ENCODE data around the gene PIAS4. TPM values are rescaled to one million over a fixed set of nuclear protein-coding genes. Genes with fewer than 3 reads are reported as not detected.

Gene PIAS4
- total and polyA plus RNA-seq, 9 of the 15 experiments (the other 6 are each of a cell fraction or from before 2014, with no cell fraction given): 0.27 to 34.9 (median 14.4) TPM

DNA sequence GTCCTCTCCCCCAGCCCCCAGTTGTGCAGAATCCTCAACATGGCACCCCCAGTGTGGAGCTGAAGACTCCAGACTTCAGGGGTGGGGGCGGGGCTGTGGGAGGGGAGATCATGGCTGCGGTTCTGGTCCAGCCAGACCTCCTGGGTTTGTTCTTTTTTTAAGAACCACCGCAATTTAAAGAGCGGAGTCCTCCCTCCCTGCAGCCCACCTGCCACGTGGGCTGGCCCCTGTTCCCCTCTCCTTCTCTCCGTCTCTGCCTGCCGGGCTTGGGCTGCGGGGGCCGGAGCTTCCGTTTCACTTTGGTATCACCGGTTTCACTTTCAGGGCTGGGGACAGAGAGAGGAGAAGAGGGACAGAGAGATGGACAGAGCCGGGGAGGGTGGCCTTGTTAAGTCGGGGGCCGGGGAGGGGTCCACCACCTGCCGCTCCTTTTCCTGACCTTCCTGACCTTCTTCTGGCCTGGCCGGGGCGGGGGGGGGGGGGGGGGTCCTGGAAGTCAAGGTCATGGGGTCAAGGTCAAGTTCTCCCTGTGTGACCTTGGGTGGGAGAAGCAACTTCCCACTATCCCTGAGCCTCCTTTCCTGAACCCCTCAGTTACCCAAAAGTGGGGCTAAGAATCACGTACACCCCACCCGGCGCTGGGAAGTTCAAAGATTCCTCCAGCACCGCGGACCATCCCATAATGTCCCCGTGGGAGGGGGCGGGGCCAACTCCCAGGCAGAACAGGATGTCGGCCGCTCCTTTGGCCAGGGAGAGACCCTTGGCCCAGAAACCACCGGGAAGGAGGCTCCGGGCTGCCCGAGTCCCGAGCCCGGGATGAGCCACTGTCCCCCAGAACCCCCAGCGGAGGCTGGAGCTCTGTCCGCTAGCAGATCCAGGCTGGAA lies 70.5 kb downstream of the PIAS4 start (continued):
- TF ChIP-seq NEUROD1 (IDR thresholded peaks at IDR 0.05; ENCODE audit: borderline replicate concordance, low read depth, low read length, partially characterized antibody) (peak; percentile 15), FOXP1 (CRISPR knock-in tag; IDR thresholded peaks at IDR 0.05) (peak; percentile 36; the same call in 1 of the 2 replicates), NR2C1 (IDR thresholded peaks at IDR 0.05) (peak; percentile 84), NR2C1 (tag; IDR thresholded peaks at IDR 0.05) (peak; percentile 94), THRAP3 (IDR thresholded peaks at IDR 0.05; ENCODE audit: borderline replicate concordance) (no peak), ZFX (CRISPR knock-in tag; IDR thresholded peaks at IDR 0.05) (peak; percentile 5), FOXK2 (conservative IDR thresholded peaks at IDR 0.05 in 1 of 2, IDR thresholded peaks at IDR 0.05 in 1 of 2; ENCODE audit: low read depth in 2 of 2) (no peak), TRIM28 (IDR thresholded peaks at IDR 0.05) (no peak), ESRRA (IDR thresholded peaks at IDR 0.05; ENCODE audit: borderline replicate concordance, low read depth) (peak; percentile 99), MYC (IDR thresholded peaks at IDR 0.05; ENCODE audit: low read depth, low read length) (peak; percentile 47), MYC (CRISPR knock-in tag; IDR thresholded peaks at IDR 0.05; ENCODE audit: borderline replicate concordance, low read depth) (no peak), EGR1 (conservative IDR thresholded peaks at IDR 0.05) (peak; percentile 82), ZBTB7A (IDR thresholded peaks at IDR 0.05; ENCODE audit: borderline replicate concordance, control insufficient read depth, low read depth, low read length) (peak; percentile 87; the same call in 1 of the 2 replicates)
- TF ChIP-seq, protein P1, sequence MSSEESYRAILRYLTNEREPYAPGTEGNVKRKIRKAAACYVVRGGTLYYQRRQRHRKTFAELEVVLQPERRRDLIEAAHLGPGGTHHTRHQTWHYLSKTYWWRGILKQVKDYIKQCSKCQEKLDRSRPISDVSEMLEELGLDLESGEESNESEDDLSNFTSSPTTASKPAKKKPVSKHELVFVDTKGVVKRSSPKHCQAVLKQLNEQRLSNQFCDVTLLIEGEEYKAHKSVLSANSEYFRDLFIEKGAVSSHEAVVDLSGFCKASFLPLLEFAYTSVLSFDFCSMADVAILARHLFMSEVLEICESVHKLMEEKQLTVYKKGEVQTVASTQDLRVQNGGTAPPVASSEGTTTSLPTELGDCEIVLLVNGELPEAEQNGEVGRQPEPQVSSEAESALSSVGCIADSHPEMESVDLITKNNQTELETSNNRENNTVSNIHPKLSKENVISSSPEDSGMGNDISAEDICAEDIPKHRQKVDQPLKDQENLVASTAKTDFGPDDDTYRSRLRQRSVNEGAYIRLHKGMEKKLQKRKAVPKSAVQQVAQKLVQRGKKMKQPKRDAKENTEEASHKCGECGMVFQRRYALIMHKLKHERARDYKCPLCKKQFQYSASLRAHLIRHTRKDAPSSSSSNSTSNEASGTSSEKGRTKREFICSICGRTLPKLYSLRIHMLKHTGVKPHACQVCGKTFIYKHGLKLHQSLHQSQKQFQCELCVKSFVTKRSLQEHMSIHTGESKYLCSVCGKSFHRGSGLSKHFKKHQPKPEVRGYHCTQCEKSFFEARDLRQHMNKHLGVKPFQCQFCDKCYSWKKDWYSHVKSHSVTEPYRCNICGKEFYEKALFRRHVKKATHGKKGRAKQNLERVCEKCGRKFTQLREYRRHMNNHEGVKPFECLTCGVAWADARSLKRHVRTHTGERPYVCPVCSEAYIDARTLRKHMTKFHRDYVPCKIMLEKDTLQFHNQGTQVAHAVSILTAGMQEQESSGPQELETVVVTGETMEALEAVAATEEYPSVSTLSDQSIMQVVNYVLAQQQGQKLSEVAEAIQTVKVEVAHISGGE (CRISPR knock-in tag; IDR thresholded peaks at IDR 0.05): peak in 1 of 3 experiments; percentile 43; a peak in 1 of 6 replicates
- TF ChIP-seq, protein P2, sequence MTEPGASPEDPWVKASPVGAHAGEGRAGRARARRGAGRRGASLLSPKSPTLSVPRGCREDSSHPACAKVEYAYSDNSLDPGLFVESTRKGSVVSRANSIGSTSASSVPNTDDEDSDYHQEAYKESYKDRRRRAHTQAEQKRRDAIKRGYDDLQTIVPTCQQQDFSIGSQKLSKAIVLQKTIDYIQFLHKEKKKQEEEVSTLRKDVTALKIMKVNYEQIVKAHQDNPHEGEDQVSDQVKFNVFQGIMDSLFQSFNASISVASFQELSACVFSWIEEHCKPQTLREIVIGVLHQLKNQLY (CRISPR knock-in tag; conservative IDR thresholded peaks at IDR 0.05): no peak
- TF ChIP-seq, protein P3, sequence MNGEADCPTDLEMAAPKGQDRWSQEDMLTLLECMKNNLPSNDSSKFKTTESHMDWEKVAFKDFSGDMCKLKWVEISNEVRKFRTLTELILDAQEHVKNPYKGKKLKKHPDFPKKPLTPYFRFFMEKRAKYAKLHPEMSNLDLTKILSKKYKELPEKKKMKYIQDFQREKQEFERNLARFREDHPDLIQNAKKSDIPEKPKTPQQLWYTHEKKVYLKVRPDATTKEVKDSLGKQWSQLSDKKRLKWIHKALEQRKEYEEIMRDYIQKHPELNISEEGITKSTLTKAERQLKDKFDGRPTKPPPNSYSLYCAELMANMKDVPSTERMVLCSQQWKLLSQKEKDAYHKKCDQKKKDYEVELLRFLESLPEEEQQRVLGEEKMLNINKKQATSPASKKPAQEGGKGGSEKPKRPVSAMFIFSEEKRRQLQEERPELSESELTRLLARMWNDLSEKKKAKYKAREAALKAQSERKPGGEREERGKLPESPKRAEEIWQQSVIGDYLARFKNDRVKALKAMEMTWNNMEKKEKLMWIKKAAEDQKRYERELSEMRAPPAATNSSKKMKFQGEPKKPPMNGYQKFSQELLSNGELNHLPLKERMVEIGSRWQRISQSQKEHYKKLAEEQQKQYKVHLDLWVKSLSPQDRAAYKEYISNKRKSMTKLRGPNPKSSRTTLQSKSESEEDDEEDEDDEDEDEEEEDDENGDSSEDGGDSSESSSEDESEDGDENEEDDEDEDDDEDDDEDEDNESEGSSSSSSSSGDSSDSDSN (IDR thresholded peaks at IDR 0.05; ENCODE audit: borderline replicate concordance in 1 of 2, low read depth in 2 of 2, low read length in 2 of 2): peak in 1 of 2 experiments; percentile 64; a peak in 1 of 4 replicates
- TF ChIP-seq, protein P4, sequence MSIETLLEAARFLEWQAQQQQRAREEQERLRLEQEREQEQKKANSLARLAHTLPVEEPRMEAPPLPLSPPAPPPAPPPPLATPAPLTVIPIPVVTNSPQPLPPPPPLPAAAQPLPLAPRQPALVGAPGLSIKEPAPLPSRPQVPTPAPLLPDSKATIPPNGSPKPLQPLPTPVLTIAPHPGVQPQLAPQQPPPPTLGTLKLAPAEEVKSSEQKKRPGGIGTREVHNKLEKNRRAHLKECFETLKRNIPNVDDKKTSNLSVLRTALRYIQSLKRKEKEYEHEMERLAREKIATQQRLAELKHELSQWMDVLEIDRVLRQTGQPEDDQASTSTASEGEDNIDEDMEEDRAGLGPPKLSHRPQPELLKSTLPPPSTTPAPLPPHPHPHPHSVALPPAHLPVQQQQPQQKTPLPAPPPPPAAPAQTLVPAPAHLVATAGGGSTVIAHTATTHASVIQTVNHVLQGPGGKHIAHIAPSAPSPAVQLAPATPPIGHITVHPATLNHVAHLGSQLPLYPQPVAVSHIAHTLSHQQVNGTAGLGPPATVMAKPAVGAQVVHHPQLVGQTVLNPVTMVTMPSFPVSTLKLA (conservative IDR thresholded peaks at IDR 0.05): peak in 1 of 2 experiments; percentile 50; a peak in 3 of 4 replicates
